ENCODE results near the gene MYBPH. TPM values are rescaled to one million over a fixed set of nuclear protein-coding genes. Genes with fewer than 3 reads are reported as not detected.

The MYBPH gene
- total RNA-seq, 1 experiment from 2014 or later: not detected

DNA sequence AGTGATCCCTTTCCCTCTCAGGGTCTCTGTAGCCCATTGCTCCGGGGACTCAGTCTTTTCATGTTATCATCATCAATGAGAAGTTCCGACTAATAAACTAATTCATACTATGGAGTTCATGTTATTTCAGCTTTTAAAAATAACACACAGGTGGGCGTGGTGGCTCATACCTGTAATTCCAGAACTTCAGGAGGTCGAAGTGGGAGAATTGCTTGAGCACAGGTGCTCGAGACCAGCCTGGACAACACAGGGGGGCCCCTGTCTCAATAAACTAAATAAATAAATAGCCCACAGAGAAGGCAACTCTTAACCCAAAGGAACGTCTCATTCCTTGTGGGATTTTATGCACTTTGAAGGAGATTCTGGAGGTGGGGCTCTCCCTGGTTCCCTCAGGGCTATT is 14.5 kb downstream of the MYBPH start:
- TF ChIP-seq CTCF (IDR thresholded peaks at IDR 0.05; ENCODE audit: unreplicated experiment): no peak
- no peak overlapping the region for H3K4me3 Mint-ChIP-seq (ENCODE audit: unreplicated experiment)
- ChIA-PET CTCF (interaction anchor here (1.2 to 4.3 kb wide), 5 partner anchors 11 to 121 kb away, joined by 3 to 34 read pairs (median 11); no protein-coding TSS in a partner anchor), POLR2A (interaction anchor here (0.7 to 1.4 kb wide), 5 partner anchors 9 to 351 kb away, joined by 3 read pairs; partner anchors contain the start of gene PCAT6)
- H3K27me3 Mint-ChIP-seq (ENCODE audit: insufficient read depth, unreplicated experiment): peaks cover 14% of the 10 kb centered on the region
- H3K9me3 Mint-ChIP-seq (ENCODE audit: unreplicated experiment): peaks cover 21% of the 10 kb centered on the region
- no TSS peak for BruUV-seq (replicated peaks)
- peaks cover 3% of the 10 kb centered on the region for H3K4me1 Mint-ChIP-seq (ENCODE audit: insufficient read depth, unreplicated experiment)
- intact Hi-C loops (cut with micrococcal nuclease): no loop called here
- DNase-seq (ENCODE audit: unreplicated experiment): no peak
- no peaks in the 10 kb centered on the region for H3K36me3 Mint-ChIP-seq (ENCODE audit: insufficient read depth, unreplicated experiment)
- H3K27ac Mint-ChIP-seq (ENCODE audit: low read depth, unreplicated experiment): no peak overlapping the region

DNA sequence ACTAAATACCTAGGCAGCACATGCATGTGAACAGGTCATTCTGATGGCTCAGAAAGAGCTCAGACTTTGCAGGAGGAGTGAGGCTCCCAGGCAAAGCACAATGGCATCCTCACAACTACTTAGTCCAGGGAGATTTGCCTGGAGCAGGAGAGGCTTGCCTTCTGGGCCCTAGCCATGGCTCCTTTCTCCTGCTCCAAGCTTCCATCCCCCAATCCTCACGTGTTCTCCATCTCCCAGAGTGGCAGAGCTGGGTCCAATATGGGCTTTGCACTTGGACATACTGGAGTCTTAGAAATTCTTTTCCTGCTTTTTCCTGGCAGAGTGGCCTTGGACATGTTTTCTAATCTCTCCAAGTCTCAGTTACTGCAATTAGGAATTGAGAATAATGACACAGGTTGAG is 15.8 kb downstream of the MYBPH start:
- H3K4me1 Mint-ChIP-seq (ENCODE audit: insufficient read depth, unreplicated experiment): peaks cover 11% of the 10 kb centered on the region
- H3K4me3 Mint-ChIP-seq (ENCODE audit: unreplicated experiment): no peak overlapping the region
- ChIA-PET CTCF (interaction anchor here (0.6 to 3.7 kb wide), 5 partner anchors 12 to 1525 kb away, joined by 3 to 34 read pairs (median 3); no protein-coding TSS in a partner anchor), POLR2A (interaction anchor here (0.7 to 0.8 kb wide), 2 partner anchors 124 to 213 kb away, joined by 3 read pairs; no protein-coding TSS in a partner anchor)
- H3K27ac Mint-ChIP-seq (ENCODE audit: low read depth, unreplicated experiment): no peak overlapping the region
- intact Hi-C loops (cut with micrococcal nuclease): no loop called here
- no peak for TF ChIP-seq CTCF (IDR thresholded peaks at IDR 0.05; ENCODE audit: unreplicated experiment)
- H3K27me3 Mint-ChIP-seq (ENCODE audit: insufficient read depth, unreplicated experiment): peaks cover 14% of the 10 kb centered on the region
- no peak for DNase-seq (ENCODE audit: unreplicated experiment)
- peaks cover 21% of the 10 kb centered on the region for H3K9me3 Mint-ChIP-seq (ENCODE audit: unreplicated experiment)
- BruUV-seq (replicated peaks): no TSS peak
- no peaks in the 10 kb centered on the region for H3K36me3 Mint-ChIP-seq (ENCODE audit: insufficient read depth, unreplicated experiment)

GRCh38 chr1:203158960-203159665 is 16.5 kb downstream of the MYBPH start:
- intact Hi-C loops (cut with micrococcal nuclease): no loop called here
- Mint-ChIP-seq H3K9me3 (ENCODE audit: unreplicated experiment) (peaks cover 21% of the 10 kb centered on the region), H3K27ac (ENCODE audit: low read depth, unreplicated experiment) (no peak overlapping the region), H3K4me3 (ENCODE audit: unreplicated experiment) (no peak overlapping the region), H3K4me1 (ENCODE audit: insufficient read depth, unreplicated experiment) (peaks cover 18% of the 10 kb centered on the region), H3K27me3 (ENCODE audit: insufficient read depth, unreplicated experiment) (peaks cover 14% of the 10 kb centered on the region), H3K36me3 (ENCODE audit: insufficient read depth, unreplicated experiment) (no peaks in the 10 kb centered on the region)
- DNase-seq (ENCODE audit: unreplicated experiment): no peak
- no peak for TF ChIP-seq CTCF (IDR thresholded peaks at IDR 0.05; ENCODE audit: unreplicated experiment)
- BruUV-seq (replicated peaks): no TSS peak
- ChIA-PET POLR2A (interaction anchor here (0.7 to 0.8 kb wide), 2 partner anchors 123 to 213 kb away, joined by 3 read pairs; no protein-coding TSS in a partner anchor), CTCF (interaction anchor here (0.5 to 3.7 kb wide), 8 partner anchors 11 to 119 kb away, joined by 3 to 19 read pairs (median 4); partner anchors contain the start of gene MYBPH)

DNA sequence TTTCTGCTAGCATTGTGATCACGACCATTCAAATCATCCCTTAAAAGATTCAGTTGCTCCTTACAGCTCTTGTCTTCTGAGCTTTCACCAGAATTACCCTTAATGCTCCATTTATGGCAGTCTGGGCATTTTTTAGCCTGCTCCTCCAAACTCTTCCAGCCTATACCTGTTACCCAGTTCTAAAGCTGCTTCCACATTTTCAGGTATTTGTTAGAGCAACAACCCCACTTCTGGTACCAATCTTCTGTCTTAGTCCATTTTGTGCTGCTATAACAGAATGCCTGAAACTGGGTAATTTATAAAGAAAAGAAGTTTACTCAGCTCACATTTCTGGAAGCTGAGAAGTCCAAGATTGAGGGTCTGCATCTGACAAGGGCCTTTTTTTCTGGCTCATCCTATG is 17.2 kb downstream of the MYBPH start:
- no peak overlapping the region for H3K27ac Mint-ChIP-seq (ENCODE audit: low read depth, unreplicated experiment)
- BruUV-seq (replicated peaks): no TSS peak
- peaks cover 14% of the 10 kb centered on the region for H3K27me3 Mint-ChIP-seq (ENCODE audit: insufficient read depth, unreplicated experiment)
- intact Hi-C loops (cut with micrococcal nuclease): no loop called here
- H3K9me3 Mint-ChIP-seq (ENCODE audit: unreplicated experiment): peaks cover 21% of the 10 kb centered on the region
- TF ChIP-seq CTCF (IDR thresholded peaks at IDR 0.05; ENCODE audit: unreplicated experiment): no peak
- POLR2A ChIA-PET: no interaction called here
- peaks cover 25% of the 10 kb centered on the region for H3K4me1 Mint-ChIP-seq (ENCODE audit: insufficient read depth, unreplicated experiment)
- CTCF ChIA-PET: interaction anchor here (0.5 to 3.7 kb wide), 10 partner anchors 10 to 318 kb away, joined by 3 to 19 read pairs (median 4); partner anchors contain the start of gene MYBPH
- no peak for DNase-seq (ENCODE audit: unreplicated experiment)
- no peak overlapping the region for H3K4me3 Mint-ChIP-seq (ENCODE audit: unreplicated experiment)
- no peaks in the 10 kb centered on the region for H3K36me3 Mint-ChIP-seq (ENCODE audit: insufficient read depth, unreplicated experiment)
